ENCODE measurements around the gene PEX16.
"Not testable (repeated sequence)": the region's sequence is repeated elsewhere in the genome, so short reads cannot be mapped to it uniquely, and the experiment has no call there.

Gene PEX16

DNA sequence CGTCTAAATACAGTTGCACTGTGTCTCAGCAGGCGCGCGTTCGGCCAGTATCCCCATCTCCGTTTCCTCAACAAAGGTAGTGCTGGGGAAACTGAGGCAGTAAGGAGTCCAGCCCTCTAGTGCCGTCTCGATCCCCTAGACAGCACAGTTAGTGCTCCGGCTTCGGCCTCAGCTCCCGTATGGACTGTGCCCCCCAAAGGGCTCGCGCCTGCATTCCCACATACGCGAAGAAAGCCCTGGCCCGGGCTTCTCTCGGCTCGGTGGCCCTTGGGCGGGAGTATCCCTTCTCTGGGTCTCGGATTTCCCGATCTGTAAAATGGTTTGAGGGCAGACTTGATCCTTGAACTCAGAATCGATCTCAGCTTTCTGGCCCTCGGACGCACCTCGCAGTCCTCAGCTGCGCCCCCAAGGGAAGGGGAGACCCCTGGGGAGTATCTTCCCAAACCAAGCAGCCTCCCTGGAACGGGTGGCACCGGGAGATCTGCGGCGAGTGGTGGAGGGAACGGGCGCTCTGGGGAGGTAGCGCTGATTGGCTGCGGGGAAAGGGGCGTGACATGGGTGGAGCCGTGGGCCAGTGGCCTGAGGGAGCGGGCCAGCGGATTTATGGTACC is 759 bp upstream of the PEX16 start:
- peak; percentile 82 for DNase-seq (ENCODE audit: low read depth)

DNA sequence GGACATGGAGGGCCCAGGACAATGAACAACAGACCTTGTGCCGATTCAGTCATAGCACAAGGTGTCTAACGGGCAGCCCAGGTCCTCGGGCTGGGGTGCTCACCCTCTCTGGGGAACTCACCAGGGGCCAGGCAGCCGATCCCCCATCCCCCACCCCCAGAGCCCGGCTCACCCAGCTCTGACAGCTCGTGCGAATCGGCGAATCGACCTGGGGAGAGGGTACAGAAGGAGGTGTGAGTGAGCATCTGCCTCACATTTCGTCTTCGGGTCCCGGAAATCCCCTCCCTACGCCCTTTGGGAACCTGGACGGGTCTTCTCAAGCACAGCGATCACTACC is 423 bp downstream of the PEX16 start:
- DNase-seq (ENCODE audit: low read depth) = no peak

DNA sequence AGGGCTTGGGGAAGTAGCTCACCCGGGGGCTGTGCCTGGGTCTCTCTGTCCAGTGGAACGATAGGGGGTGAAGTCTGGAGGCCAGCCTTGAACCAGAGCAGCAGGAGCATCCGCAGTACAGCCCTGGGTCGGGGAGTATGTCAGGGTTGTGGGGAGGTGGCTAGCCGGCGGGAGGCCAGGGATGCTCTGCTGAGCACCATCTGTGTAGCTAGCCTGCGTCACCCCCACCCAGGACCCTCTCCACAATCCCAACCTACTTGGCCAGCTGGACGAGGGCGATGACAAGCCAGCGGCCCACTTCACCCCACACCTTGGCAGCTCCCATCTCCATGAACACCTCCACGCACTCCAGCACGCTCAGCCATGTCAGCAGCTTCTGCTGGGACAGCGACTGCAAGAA is 2.2 kb downstream of the PEX16 start:
- no peak for DNase-seq (ENCODE audit: low read depth)

DNA sequence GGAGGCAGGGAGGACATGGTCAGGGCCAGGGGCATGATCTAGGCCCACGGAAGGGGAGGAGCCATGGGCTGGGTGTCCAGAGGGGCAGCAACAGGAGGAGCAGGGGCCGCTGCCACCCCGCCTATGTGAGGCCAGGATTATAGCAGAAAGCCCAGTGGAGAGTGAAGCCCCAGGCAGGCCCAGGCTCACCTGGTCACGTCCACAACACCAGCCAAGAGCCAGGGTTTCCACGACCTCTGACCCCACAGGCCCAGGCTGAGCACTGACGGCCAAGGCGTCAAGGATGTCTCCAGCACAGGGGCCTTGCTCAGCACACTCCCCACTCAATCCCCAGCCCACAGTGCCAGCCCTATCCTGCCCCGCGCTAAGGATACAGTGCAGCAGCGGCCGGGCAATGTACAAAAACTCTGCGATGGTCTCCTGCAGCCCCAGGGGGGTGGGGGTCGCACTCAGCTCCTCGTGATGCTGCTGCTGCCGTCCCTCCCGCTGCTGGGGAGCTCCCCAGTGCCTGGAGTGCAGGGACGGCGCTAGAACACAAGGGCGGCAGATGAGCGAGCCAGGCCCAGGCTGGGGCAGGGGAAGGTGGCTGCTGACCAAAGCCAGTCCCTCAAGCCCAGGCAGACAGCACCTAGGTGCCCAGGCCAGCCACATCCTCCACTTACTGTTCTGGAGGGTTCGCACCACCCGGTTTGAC is 3.6 kb downstream of the PEX16 start:
- DNase-seq (ENCODE audit: low read depth) = no peak

DNA sequence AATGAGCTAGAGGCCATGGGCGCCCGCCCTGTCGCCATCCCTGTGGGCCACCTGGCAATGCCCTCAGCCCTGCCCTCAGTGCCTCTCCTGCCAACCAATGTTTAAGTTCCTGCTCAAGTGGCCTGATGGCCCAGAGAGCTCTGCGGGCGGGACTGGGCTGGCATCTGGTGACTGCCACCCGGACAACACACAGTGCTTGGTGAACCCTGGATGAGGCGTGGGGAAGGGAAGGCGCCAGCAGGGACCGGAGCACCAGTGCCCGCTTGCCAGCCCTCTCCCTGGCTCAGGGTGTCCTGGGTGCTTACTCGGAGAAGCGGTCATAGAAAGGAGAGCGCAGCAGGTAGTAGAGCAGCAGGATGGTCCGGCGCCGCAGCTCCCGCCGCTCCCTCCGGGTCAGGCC is 4.2 kb downstream of the PEX16 start:
- no peak for DNase-seq (ENCODE audit: low read depth)

GRCh38 chr11:45910623-45911022 is 7.1 kb downstream of the PEX16 start:
- no peak for DNase-seq (ENCODE audit: low read depth)

- no peak for DNase-seq (ENCODE audit: low read depth)
Observed at GRCh38 chr11:45909594-45910475, 7.8 kb downstream of the PEX16 start.

DNA sequence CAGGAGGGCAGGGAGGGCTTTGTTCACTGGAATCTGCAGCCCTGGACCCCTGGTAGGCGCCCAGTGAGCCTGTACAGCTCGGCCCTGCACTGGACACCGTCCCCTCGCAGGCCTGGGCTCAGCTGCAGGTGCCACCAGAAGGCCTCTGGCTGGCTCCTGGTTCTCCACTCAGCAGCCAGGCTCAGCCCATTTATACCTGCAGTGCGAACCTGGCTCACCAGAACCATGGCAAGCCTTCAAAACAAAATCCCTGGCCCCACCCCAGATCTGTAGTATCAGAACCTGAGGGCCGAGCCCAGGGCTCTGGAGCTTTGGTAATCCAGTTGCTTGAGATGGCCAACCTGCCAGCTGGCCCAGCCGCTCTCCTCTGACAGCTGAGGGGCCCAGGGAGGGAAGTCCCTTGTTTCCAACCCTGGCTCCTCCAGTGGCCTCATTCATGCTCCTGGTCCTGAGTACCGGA is 9.7 kb downstream of the PEX16 start:
- DNase-seq (ENCODE audit: low read depth) = no peak

DNA sequence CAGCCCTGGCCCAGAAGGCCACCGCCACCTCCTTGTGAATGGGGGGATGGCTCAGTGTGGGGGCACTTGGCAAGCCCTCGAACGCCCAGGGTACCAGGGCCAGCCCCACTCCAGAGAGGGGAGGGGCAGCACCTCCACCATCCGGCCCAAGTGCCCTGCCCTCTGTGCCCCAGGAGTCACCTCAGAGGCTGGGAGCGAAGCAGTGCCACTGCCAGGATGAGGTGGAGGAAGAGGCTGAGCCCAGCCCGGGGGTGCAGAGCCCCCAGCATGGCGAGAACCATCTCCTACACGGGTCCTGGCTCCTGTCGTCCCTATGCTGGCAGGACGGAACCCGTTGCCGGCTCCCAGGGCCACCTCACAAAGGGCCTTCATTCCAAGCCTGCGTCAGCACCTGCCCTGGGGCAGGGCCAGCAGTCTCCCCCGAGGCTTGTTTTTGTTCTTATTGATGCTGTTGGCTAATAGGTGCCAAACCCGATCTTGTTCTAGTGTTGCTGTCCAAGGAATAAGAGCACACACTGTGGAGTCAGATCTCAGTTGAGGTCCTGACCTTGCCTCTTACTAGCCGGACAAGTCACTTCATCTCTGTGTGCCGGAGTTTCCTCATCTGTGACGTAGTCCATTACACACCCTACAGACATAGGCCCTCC is 10.6 kb downstream of the PEX16 start, which contains the start of gene FREY1:
FREY1 (minus strand) TSS at position 307 of the 647 bp plus-strand sequence; CDS start at position 281, 26 bp downstream.
- DNase-seq (ENCODE audit: low read depth) = peak; percentile 25

- DNase-seq (ENCODE audit: low read depth) = no peak
Observed at GRCh38 chr11:45906096-45906682, 11.5 kb downstream of the PEX16 start.

DNA sequence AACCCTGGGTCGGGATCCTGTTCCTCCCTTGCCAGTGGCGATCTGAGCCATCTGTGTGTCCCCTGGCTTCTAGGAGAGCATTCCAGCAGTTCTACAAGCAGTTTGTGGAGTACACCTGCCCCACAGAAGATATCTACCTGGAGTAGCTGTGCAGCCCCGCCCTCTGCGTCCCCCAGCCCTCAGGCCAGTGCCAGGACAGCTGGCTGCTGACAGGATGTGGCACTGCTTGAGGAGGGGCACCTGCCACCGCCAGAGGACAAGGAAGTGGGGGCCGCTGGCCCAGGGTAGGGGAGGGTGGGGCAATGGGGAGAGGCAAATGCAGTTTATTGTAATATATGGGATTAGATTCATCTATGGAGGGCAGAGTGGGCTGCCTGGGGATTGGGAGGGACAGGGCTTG is 12.1 kb downstream of the PEX16 start:
- not testable (repeated sequence) for DNase-seq (ENCODE audit: low read depth)

GRCh38 chr11:45905095-45905494 is 12.6 kb downstream of the PEX16 start:
- DNase-seq (ENCODE audit: low read depth) = no peak

DNA sequence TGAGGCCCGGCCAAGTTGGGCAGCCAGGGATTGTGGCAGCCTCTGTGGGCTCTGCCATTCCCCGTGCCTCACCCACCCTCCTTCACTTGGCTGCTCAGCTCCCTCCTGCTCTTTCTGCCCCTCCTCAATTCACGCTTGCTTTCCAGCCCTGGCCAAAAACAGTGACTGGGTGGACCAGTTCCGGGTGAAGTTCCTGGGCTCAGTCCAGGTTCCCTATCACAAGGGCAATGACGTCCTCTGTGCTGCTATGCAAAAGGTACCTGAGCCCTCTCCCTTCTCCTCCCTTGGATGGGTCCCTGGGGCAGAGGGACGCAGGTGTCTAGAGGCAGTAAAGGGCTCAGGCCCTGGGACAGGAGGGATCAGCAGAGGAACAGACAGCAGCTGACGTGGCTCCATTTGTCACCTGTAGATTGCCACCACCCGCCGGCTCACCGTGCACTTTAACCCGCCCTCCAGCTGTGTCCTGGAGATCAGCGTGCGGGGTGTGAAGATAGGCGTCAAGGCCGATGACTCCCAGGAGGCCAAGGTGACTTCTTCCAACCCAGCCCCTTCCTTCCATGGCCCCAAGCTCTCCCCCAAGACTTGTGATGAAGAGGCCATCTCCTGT is 13.3 kb downstream of the PEX16 start:
- DNase-seq (ENCODE audit: low read depth) = no peak

DNA sequence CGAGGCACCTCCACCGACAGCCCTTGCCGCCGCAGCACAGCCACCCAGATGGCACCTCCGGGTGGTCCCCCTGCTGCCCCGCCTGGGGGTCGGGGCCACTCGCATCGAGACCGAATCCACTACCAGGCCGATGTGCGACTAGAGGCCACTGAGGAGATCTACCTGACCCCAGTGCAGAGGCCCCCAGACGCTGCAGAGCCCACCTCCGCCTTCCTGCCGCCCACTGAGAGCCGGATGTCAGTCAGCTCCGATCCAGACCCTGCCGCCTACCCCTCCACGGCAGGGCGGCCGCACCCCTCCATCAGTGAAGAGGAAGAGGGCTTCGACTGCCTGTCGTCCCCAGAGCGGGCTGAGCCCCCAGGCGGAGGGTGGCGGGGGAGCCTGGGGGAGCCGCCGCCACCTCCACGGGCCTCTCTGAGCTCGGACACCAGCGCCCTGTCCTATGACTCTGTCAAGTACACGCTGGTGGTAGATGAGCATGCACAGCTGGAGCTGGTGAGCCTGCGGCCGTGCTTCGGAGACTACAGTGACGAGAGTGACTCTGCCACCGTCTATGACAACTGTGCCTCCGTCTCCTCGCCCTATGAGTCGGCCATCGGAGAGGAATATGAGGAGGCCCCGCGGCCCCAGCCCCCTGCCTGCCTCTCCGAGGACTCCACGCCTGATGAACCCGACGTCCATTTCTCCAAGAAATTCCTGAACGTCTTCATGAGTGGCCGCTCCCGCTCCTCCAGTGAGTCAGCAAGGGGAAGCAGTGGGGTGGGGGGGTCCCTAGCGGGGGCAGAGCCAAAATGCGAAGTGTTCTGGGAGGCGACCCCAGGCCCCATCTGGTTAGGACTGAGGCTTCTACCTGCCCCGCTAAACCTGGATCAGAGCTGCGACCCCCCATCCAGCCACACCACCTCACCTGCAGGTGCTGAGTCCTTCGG is 15.0 kb downstream of the PEX16 start:
- no peak for DNase-seq (ENCODE audit: low read depth)

DNA sequence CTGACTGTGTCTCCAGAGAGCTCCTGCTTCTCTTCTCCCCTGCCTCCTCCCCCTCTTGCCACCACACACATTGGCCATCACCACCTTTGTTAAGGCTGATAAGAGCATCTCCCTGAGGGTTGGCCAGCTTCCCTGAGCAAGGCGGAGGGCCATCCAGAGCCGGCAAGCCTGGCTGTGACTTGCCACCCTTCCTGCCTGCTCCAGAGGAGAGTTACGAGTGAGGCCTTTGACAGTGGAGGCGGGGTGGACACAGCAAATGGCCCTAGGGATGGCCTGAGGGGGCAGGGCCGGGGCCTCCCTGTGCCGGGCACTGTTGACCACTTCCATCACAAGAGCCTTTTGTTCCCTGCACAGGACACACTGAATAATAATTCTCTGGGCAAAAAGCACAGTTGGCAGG is 16.1 kb downstream of the PEX16 start:
- DNase-seq (ENCODE audit: low read depth) = no peak

- no peak for DNase-seq (ENCODE audit: low read depth)
Observed at GRCh38 chr11:45900916-45901617, 16.6 kb downstream of the PEX16 start.

GRCh38 chr11:45900175-45900800 is 17.4 kb downstream of the PEX16 start:
- DNase-seq (ENCODE audit: low read depth) = peak; percentile 31

DNA sequence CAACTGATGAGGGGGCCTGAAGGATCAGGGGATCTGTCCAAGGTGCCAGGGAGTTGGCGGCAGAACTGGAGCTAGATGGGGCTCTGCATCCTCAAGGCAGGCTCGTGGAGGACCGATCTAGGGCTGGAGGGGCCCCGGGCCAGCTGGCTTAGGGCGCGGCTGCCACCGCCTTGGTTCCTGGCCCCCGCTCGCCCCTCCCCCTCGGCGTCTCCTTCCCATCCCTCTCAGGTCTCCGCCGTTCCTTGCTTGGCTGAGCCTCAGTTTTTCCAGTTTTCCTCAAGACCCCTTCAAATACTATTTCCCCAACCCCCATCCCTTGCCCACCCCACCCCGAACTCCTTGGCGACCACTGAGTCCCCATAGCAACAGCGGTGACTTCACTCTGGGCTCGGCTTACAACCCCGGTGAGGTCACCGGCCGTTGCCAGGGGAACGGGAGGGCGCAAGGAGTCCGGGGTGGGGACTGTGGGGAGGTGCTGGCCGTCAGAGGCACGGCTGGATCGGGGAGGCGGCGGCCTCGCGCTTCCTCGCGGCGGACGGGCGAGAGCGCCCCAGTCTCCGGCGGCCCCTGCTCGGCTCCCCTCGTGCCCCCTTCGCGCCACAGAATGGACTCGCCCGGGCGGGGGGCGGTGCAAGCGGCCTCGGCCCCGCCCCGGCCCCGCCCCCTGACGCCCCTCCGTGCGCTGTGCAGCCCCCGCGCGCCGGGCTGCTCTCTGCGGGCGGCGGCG is 18.1 kb downstream of the PEX16 start:
- DNase-seq (ENCODE audit: low read depth) = peak; percentile 90

DNA sequence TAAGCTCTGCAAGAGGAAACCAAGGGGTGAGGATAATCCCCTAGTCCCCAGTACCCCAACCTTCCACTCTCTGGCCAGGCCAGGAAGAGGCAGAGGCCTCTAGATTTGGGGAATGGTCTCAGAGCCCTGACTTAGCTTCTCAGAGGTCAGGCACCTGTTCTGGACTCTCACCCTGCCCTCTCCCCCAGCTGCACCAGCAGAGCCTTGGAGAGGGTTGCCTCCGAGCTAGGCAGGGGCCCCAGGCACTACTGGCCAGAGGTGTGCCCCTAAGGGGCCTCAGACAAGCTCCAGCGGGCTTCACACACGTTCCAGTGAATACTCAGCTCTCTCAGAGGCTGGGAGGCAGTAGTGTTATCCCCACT is 18.6 kb downstream of the PEX16 start:
- no peak for DNase-seq (ENCODE audit: low read depth)
